GM06990 (cell line): Measurements from ENCODE around the gene KIF6.

Experiments
- DNase-seq: peaks from one replicate; pipeline ENCODE4 v3.0.0-alpha.2; 2011; ENCODE audit not compliant: insufficient read length; ENCODE audit errors: extremely low read depth
- H3K27me3 ChIP-seq: replicated peaks from 2 replicates; pipeline ENCODE4 v1.6.0; 2011; ENCODE audit warnings: low read length; ENCODE audit not compliant: control insufficient read depth, insufficient read depth
- H3K36me3 ChIP-seq: 2 replicates; pipeline ENCODE4 v1.5.1; 2011; ENCODE audit warnings: low read length; ENCODE audit not compliant: control insufficient read depth, insufficient read depth
- H3K4me3 ChIP-seq: replicated peaks from 2 replicates; pipeline ENCODE4 v1.5.1; 2011; ENCODE audit warnings: low read depth, mild to moderate bottlenecking, control low read depth, low read length
- CTCF ChIP-seq: IDR thresholded peaks from 2 replicates; pipeline ENCODE4 v1.5.1; 2011; ENCODE audit warnings: low read length, control low read depth, mild to moderate bottlenecking, inconsistent platforms; ENCODE audit not compliant: insufficient read depth, poor library complexity, severe bottlenecking

The KIF6 gene

DNA sequence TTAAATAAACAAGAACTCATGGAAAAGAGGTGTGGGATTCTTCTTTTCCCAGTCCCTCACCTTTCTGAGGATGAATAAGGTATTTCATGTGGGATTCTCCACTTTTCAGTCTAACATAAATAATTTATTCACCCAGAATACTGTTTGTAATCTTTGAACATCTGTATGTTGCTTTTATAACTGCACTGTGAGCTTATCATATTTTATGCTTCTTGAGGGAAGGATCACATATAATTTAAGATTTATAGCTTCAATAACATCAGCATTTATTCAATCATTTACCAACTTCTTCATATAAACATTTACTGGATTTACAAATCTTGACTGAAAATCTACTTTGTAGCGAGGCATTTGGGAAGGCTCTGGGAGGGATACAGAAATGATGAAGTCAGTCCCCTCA lies 248.5 kb downstream of the KIF6 start:
- Histone ChIP-seq H3K4me3 (no peak overlapping the region), H3K27me3 (no peaks in the 10 kb centered on the region), H3K36me3 (no peaks in the 10 kb centered on the region)
- no peak for TF ChIP-seq CTCF
- no peak for DNase-seq

DNA sequence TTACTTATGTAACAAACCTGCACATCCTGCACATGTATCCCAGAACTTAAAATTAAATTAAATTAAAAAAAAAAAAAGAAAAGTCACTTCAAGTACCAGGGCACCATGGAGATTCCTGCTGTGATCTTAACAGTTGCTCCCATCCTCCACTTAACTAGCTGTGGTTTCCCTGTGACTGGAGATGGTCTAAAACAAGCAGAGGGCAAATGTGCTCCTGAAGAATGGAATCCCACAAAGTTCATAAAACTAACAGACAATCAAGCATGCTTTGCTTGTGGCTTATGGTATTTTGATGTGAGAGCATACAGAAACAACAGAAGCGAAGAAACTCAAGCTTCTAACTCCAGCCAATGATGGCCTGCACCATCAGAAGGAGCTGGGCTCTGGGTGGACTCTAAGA lies 249.1 kb downstream of the KIF6 start:
- TF ChIP-seq CTCF, result no peak
- Histone ChIP-seq H3K36me3 (no peaks in the 10 kb centered on the region), H3K27me3 (no peaks in the 10 kb centered on the region), H3K4me3 (no peak overlapping the region)
- no peak for DNase-seq

- H3K36me3 ChIP-seq, result no peaks in the 10 kb centered on the region
- H3K27me3 ChIP-seq, result no peaks in the 10 kb centered on the region
- no peak overlapping the region for H3K4me3 ChIP-seq
- DNase-seq, result no peak
- TF ChIP-seq CTCF, result no peak
These were observed 253.1 kb downstream of the KIF6 start for GRCh38 chr6:39471954-39472659.

GRCh38 chr6:39470506-39470905 lies 254.7 kb downstream of the KIF6 start:
- no peaks in the 10 kb centered on the region for H3K27me3 ChIP-seq
- H3K36me3 ChIP-seq, result no peaks in the 10 kb centered on the region
- DNase-seq, result no peak
- no peak for TF ChIP-seq CTCF
- no peak overlapping the region for H3K4me3 ChIP-seq

DNA sequence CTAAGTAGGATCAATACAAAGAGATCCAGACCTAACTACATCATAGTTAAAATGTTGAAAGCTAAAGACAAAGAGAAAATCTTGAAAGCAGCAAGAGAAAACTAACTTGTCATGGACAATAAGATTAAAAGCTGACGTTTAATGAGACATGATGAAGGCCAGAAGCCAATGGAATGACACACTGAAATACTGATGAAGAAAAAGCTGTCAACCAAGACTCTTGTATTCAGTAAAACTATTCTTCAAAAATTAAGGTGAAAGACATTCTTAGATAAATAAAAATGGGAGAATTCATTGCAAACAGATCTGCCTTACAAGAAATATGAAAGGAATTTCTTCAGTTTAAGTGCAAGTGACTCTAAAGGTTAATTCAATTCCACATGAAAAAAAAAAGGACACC lies 256.8 kb downstream of the KIF6 start:
- no peak for DNase-seq
- no peak for TF ChIP-seq CTCF
- H3K4me3 ChIP-seq, result no peak overlapping the region
- no peaks in the 10 kb centered on the region for H3K27me3 ChIP-seq
- no peaks in the 10 kb centered on the region for H3K36me3 ChIP-seq

GRCh38 chr6:39466631-39467030 lies 258.6 kb downstream of the KIF6 start:
- Histone ChIP-seq H3K36me3 (no peaks in the 10 kb centered on the region), H3K4me3 (no peak overlapping the region), H3K27me3 (no peaks in the 10 kb centered on the region)
- TF ChIP-seq CTCF, result no peak
- no peak for DNase-seq
